PC-9 (cell line): ENCODE measurements around the gene DHCR7. TPM values are rescaled to one million over a fixed set of nuclear protein-coding genes. Genes with fewer than 3 reads are reported as not detected.

ENCODE experiments used
- BruUV-seq: library from RNA; stranded (reverse); fragments of 400-500 nt; replicated peaks from 2 replicates; lab custom pipeline; 2021; lab: Mats Ljungman, UMichigan
- CTCF ChIA-PET: fragments of 300-600 bp; sonication (Branson Sonifier 250); formaldehyde crosslinking; loops from one replicate; lab custom pipeline; 2022; ENCODE audit warnings: antibody characterized with exemption; lab: Charles Lee
- POLR2A ChIA-PET: fragments of 300-600 bp; sonication (Branson Sonifier 250); formaldehyde crosslinking; loops from one replicate; lab custom pipeline; 2022; ENCODE audit warnings: antibody characterized with exemption; ENCODE audit not compliant: unreplicated experiment; lab: Charles Lee
- DNase-seq, 2 experiments: peaks; one replicate each; pipeline versions ENCODE4 v3.0.0 to v3.0.0-alpha.2; 2015 to 2022; ENCODE audit warnings: mixed read lengths in 1 of 2
- H2AFZ ChIP-seq: fragments of 200-600 bp; sonication (generic); 2 replicates; pipeline ENCODE4 v1.8.1; 2017; ENCODE audit warnings: antibody characterized with exemption
- H3F3A ChIP-seq: fragments of 200-600 bp; sonication (generic); 2 replicates; pipeline ENCODE4 v1.8.1; 2017; ENCODE audit warnings: antibody characterized with exemption, mild to moderate bottlenecking, low read depth; ENCODE audit not compliant: insufficient read depth
- H3K27ac ChIP-seq: fragments of 200-600 bp; sonication (generic); 2 replicates; pipeline ENCODE4 v1.6.1; 2016; ENCODE audit warnings: mixed run types
- H3K27me3 ChIP-seq: fragments of 200-600 bp; sonication (generic); 2 replicates; pipeline ENCODE4 v1.6.1; 2016; ENCODE audit warnings: low read depth, mixed run types; ENCODE audit not compliant: insufficient read depth
- H3K36me3 ChIP-seq: fragments of 200-600 bp; sonication (generic); 2 replicates; pipeline ENCODE4 v1.6.1; 2016; ENCODE audit warnings: low read depth, mixed run types
- H3K4me1 ChIP-seq: fragments of 200-600 bp; sonication (generic); replicated peaks from 2 replicates; pipeline ENCODE4 v1.6.1; 2016; ENCODE audit warnings: mixed run types; ENCODE audit not compliant: insufficient read depth
- H3K4me2 ChIP-seq: fragments of 200-600 bp; sonication (generic); 2 replicates; pipeline ENCODE4 v1.6.1; 2017; ENCODE audit warnings: mixed run types
- H3K4me3 ChIP-seq: fragments of 200-600 bp; sonication (generic); 2 replicates; pipeline ENCODE4 v1.6.1; 2016; ENCODE audit warnings: mixed run types
- H3K79me2 ChIP-seq: fragments of 200-600 bp; sonication (generic); 2 replicates; pipeline ENCODE4 v1.6.1; 2017; ENCODE audit warnings: low read depth, mixed run types
- H3K9me2 ChIP-seq: fragments of 200-600 bp; sonication (generic); 2 replicates; pipeline ENCODE4 v1.8.1; 2017; ENCODE audit warnings: mild to moderate bottlenecking; ENCODE audit not compliant: insufficient read depth
- H3K9me3 ChIP-seq: fragments of 200-600 bp; sonication (generic); 2 replicates; pipeline ENCODE4 v1.8.1; 2016; ENCODE audit warnings: low read depth; ENCODE audit not compliant: insufficient read depth
- H4K20me1 ChIP-seq: fragments of 200-600 bp; sonication (generic); 2 replicates; pipeline ENCODE4 v1.8.1; 2017; ENCODE audit not compliant: insufficient read depth
- EZH2 ChIP-seq: fragments of 200-600 bp; sonication (generic); IDR thresholded peaks from 2 replicates; pipeline ENCODE4 v1.8.0; 2017; ENCODE audit warnings: antibody characterized with exemption, low read depth
- intact Hi-C: fragments of 100-400 bp; cut with micrococcal nuclease; formaldehyde crosslinking; loops from one replicate; pipeline ENCODE4 v1.10.0; 2022; ENCODE audit not compliant: unreplicated experiment
- total RNA-seq: library from RNA; stranded (reverse); gene quantifications from 2 replicates; pipeline ENCODE4 v1.2.3, GENCODE V29; 2021
- TF ChIP-seq, protein P1 (sequence below): fragments of 200-600 bp; sonication (generic); conservative IDR thresholded peaks from 2 replicates; pipeline ENCODE4 v1.6.1; 2017; ENCODE audit warnings: mixed run types, antibody characterized with exemption, mild to moderate bottlenecking, moderate library complexity

DHCR7 gene
- total RNA-seq, 1 experiment from 2014 or later = 311 TPM

DNA sequence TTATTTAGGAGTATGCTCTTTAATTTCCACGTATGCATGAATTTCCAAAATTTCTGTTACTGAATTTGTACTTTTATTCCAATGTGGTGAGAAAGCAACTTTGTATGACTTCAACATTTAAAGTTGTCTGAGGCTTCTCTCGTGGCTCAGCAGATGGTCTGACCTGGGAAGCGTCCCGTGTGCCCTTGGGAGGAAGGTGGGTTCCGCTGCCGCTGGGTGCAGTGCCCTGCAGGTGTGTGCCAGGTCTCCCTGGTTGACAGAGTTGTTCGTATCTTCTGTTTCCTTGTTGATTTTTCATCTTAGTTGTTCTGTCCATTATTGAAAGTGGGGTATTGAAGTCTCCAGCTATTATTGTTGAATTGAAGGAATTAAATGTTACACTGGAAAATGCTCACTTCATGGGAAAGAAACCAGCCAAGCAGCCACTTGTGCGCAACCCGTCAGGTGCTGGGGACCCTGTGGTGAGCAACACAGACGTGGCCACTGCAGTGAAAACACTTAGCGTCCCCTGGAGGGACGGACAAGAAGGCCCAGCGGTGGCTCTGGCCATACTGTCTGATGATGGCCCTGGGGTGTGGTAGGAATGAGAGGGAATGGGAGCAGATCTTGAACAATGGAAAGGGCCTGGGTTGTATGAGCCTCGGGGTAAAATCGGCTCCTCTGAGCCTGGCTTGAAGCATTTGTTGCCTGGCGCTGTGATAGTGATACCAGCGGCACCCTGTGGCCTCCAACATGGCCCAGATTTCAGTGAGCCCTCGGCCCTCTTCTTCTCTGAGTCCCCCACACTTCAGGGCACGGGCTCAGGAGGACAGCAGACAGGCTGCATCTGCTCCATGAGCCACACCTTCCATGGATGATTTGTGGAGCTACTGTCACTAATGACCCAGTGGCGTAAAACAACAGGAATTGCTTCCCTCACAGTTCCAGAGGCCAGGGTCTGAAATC, 47.4 kb upstream of the DHCR7 start:
- Histone ChIP-seq H3K36me3 (peaks cover 49% of the 10 kb centered on the region), H3F3A (peaks cover 4% of the 10 kb centered on the region; the same call in 1 of the 2 replicates), H3K4me3 (no peak overlapping the region), H3K79me2 (no peaks in the 10 kb centered on the region), H3K27ac (no peak overlapping the region), H2AFZ (no peak overlapping the region), H3K4me2 (no peak overlapping the region), H4K20me1 (no peaks in the 10 kb centered on the region), H3K9me3 (no peaks in the 10 kb centered on the region), H3K9me2 (no peaks in the 10 kb centered on the region), H3K4me1 (peaks cover 15% of the 10 kb centered on the region), H3K27me3 (no peaks in the 10 kb centered on the region)
- BruUV-seq = no TSS peak
- DNase-seq = peak in 1 of 2 experiments; percentile 10
- no peak for TF ChIP-seq EZH2
- TF ChIP-seq, protein P1, sequence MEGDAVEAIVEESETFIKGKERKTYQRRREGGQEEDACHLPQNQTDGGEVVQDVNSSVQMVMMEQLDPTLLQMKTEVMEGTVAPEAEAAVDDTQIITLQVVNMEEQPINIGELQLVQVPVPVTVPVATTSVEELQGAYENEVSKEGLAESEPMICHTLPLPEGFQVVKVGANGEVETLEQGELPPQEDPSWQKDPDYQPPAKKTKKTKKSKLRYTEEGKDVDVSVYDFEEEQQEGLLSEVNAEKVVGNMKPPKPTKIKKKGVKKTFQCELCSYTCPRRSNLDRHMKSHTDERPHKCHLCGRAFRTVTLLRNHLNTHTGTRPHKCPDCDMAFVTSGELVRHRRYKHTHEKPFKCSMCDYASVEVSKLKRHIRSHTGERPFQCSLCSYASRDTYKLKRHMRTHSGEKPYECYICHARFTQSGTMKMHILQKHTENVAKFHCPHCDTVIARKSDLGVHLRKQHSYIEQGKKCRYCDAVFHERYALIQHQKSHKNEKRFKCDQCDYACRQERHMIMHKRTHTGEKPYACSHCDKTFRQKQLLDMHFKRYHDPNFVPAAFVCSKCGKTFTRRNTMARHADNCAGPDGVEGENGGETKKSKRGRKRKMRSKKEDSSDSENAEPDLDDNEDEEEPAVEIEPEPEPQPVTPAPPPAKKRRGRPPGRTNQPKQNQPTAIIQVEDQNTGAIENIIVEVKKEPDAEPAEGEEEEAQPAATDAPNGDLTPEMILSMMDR = no peak
- ChIA-PET CTCF (no interaction called here), POLR2A (no interaction called here)
- intact Hi-C loops = no loop called here

DNA sequence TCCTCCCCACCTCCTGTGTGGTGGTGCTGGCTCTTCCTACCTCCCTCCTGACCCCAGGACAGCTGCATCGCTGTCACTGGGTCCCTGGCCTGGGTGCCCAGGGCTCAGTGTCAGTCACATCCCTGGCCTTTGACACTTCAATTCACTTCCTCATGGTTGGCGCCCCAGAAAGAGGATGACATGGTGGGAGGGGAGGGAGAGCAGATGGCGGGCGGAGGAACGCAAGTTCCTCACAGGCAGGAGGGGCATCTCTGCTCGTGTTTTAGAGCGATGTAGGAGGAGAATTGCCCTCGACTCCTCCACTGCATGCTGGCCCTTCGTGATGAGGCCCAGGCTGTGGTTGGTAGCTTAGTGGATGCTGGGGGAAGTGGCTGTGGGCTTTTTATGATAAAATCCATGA, 43.7 kb upstream of the DHCR7 start:
- Histone ChIP-seq H3F3A (peaks cover 10% of the 10 kb centered on the region; the same call in 1 of the 2 replicates), H3K27me3 (no peaks in the 10 kb centered on the region), H3K36me3 (peaks cover 25% of the 10 kb centered on the region), H2AFZ (no peak overlapping the region), H3K27ac (no peak overlapping the region), H3K9me3 (no peaks in the 10 kb centered on the region), H4K20me1 (no peaks in the 10 kb centered on the region), H3K9me2 (no peaks in the 10 kb centered on the region), H3K4me2 (no peak overlapping the region), H3K79me2 (no peaks in the 10 kb centered on the region), H3K4me1 (peaks cover 20% of the 10 kb centered on the region), H3K4me3 (no peak overlapping the region)
- no TSS peak for BruUV-seq
- ChIA-PET POLR2A (no interaction called here), CTCF (no interaction called here)
- DNase-seq = no peak
- TF ChIP-seq, protein P1 = no peak
- TF ChIP-seq EZH2 = no peak
- intact Hi-C loops = no loop called here

DNA sequence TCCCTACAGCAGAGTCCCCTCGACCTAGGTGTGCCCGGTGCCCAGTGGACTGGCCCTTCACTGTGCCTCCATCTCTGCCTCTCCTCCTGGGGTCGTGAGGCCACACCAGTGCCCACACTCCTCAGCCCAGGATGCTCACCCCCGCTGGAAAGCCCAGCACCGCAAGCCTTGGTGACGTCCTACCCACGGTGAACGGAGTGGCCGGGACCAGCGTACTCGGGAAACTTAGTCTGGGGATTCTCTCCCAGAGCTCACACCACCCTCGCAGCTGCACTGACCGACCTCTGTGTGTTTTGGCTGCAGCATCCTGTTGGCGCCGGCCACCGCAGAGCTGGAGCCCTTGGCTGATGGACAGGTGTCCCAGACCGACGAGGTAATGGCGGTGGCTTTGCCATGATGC, 43.3 kb upstream of the DHCR7 start:
- no peaks in the 10 kb centered on the region for H3K9me3 ChIP-seq
- H3K79me2 ChIP-seq = no peaks in the 10 kb centered on the region
- H3K27ac ChIP-seq = no peak overlapping the region
- ChIA-PET CTCF (no interaction called here), POLR2A (no interaction called here)
- peaks cover 22% of the 10 kb centered on the region for H3K36me3 ChIP-seq
- BruUV-seq = no TSS peak
- peaks cover 20% of the 10 kb centered on the region for H3K4me1 ChIP-seq
- no peak overlapping the region for H3K4me3 ChIP-seq
- H3K9me2 ChIP-seq = no peaks in the 10 kb centered on the region
- DNase-seq = peak in 1 of 2 experiments; percentile 18
- H2AFZ ChIP-seq = no peak overlapping the region
- intact Hi-C loops = no loop called here
- no peak overlapping the region for H3K4me2 ChIP-seq
- TF ChIP-seq, protein P1 = no peak
- H4K20me1 ChIP-seq = no peaks in the 10 kb centered on the region
- no peaks in the 10 kb centered on the region for H3K27me3 ChIP-seq
- H3F3A ChIP-seq = peaks cover 12% of the 10 kb centered on the region; the same call in 1 of the 2 replicates
